IMR-90 (cell line): ENCODE data around the gene CES3.

Source experiments
- CTCF ChIP-seq: conservative IDR thresholded peaks from 2 replicates; pipeline ENCODE4 v1.5.1; 2012; ENCODE audit warnings: mild to moderate bottlenecking, low read depth, low read length, improper control_type of control experiment
- POLR2A ChIP-seq: IDR thresholded peaks from 2 replicates; pipeline ENCODE4 v1.6.1; 2012; ENCODE audit warnings: mild to moderate bottlenecking, low read depth, low read length
- RFX5 ChIP-seq: IDR thresholded peaks from 2 replicates; pipeline ENCODE4 v1.8.0; 2012; ENCODE audit warnings: low read depth, mild to moderate bottlenecking, low read length, moderate library complexity
- USF2 ChIP-seq: fragments of 150-350 bp; IDR thresholded peaks from 2 replicates; pipeline ENCODE4 v1.6.1; 2017; ENCODE audit warnings: mild to moderate bottlenecking, antibody characterized with exemption, low read length, low read depth

GRCh38 chr16:66923866-66924265 is 37.2 kb upstream of the CES3 start:
- TF ChIP-seq CTCF (no peak), USF2 (no peak), POLR2A (no peak), RFX5 (no peak)
